AG20443 (cell line): ENCODE data around the gene PLK2.

Experiments
- DNase-seq: peaks from one replicate; pipeline ENCODE4 v3.0.0; 2012; ENCODE audit warnings: low spot score, mixed read lengths

Gene PLK2

DNA sequence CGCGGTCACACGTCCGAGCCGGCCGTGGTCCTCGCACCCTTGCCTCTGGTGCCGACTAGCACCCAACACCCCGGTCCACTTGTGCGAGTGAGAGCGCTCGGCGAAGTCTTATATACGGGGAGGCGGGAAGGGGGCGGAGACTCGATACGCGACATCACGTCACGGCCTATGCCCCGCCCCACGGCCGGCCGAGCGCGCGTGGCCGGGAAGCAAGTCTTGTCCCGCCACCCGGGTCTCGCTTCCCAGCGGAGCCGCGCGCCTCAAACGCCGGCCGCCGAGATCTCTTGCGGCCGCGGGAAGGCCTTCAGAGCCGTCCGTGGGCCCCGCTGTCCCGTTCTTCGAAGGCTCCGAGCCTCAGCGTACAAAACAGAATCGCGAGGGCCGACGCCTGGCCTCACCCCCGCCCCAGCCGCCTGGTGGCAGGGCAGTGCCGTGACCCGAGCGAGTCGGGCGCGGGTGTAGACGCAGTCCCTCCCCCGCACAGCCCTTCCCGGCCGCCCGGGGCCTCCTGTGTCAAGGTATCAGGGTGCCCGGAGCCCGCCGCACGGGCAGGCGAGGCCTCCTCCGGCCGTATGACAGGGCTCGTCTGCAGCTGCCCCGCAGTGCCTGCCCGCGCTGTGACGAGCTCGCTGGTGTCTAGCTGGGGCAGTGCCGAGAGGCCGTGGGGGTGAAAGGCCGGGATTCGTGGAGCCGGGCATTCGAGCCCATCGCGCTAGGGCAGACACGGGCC, at the start of gene PLK2:
Gene PLK2, minus strand, starts transcription at position 85 of the 730 bp plus-strand sequence. CDS start 127 bp downstream, outside the sequence.
- peak; percentile 96 for DNase-seq

- DNase-seq: no peak
Observed at GRCh38 chr5:58507715-58508114, 47.8 kb upstream of the PLK2 start.

- no peak for DNase-seq
Observed at GRCh38 chr5:58505971-58506640, 46.2 kb upstream of the PLK2 start.

- no peak for DNase-seq
Observed at GRCh38 chr5:58505502-58505901, 45.6 kb upstream of the PLK2 start.

- DNase-seq: no peak
Observed at GRCh38 chr5:58504766-58505165, 44.9 kb upstream of the PLK2 start.

DNA sequence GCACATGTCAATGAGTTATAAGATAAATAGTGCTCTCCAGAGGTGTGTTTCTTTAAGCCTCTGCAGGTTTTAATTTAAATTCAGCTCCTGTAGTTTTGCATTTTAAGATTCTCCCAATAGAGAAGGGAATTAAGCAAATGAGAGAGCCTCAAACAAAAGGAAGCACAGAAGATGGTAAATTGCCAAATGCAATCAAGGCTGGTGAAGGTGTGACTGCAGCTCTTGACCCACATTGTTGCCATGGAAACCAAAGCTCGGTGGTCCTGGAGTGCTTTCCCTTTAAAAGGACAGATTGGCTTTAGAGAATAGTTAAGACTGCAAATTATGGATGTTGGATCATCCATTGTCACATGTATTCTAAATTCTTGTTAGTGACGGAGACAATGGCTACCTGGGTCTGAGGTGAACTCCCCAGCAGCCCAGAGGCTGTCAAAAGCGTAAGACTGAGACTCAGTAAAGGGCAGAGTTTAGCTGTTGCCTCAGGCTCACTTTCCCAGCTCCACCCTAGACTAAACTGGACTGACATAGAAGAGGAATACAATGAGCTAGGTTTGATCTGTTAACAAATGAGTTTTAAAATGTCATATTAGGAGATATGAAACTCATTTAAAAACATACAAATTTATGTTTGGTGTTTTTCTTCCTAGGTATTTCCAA, 43.6 kb upstream of the PLK2 start:
- DNase-seq: no peak

- no peak for DNase-seq
Observed at GRCh38 chr5:58501778-58502417, 42.0 kb upstream of the PLK2 start.

GRCh38 chr5:58499941-58500340, 40.1 kb upstream of the PLK2 start:
- no peak for DNase-seq

- DNase-seq: no peak
Observed at GRCh38 chr5:58499231-58499630, 39.3 kb upstream of the PLK2 start.

DNA sequence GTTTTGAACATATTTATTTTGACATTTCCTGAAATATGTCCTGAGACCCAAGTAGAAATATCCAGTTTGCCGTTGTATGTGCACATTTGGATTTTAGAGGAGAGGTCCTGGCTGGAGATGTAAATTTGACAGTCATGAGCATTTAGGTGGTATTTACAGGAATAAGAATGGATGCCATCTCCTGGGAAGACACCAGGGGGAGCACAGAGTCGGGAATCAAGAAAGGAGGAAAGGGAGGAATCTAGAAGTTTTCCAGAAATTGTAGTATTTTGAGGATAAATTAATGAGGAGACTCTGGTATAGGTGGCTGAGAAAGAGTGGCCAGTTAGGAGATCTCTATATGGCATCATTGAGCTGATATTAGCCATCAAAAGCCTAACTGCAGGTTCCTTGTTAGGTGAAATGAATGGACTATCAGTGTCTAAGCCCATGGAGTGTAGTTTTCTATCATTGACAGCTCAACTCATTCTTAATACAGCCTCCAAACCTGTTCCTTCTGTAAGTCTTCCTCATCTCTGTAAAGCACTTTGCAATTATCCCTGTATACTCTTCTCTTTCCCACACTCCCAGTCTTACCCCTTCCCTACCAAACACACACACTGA, 38.6 kb upstream of the PLK2 start:
- peak; percentile 55 for DNase-seq

GRCh38 chr5:58497921-58498320, 38.0 kb upstream of the PLK2 start:
- DNase-seq: no peak

GRCh38 chr5:58497386-58497785, 37.5 kb upstream of the PLK2 start:
- DNase-seq: no peak

DNA sequence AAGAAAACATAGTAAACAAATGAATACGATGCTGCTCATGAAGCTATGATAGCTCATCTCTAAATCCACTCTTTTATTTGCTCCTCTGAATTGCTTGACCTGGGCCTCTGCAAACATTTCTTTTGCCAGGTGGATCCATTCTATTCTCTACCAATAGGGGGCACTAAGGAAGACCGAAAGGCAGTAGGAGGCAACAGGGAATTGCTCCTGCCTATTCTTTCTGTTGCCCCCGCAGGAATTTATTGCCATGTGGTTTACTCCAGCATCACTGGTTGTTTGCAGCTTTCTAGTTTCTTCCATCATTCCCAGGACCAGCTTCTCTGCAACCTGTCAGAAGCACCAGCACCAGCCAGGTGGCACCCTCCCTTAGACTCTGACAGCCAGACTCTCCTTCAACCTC, 36.6 kb upstream of the PLK2 start:
- DNase-seq: no peak

GRCh38 chr5:58493141-58493540, 33.3 kb upstream of the PLK2 start:
- DNase-seq: no peak

DNA sequence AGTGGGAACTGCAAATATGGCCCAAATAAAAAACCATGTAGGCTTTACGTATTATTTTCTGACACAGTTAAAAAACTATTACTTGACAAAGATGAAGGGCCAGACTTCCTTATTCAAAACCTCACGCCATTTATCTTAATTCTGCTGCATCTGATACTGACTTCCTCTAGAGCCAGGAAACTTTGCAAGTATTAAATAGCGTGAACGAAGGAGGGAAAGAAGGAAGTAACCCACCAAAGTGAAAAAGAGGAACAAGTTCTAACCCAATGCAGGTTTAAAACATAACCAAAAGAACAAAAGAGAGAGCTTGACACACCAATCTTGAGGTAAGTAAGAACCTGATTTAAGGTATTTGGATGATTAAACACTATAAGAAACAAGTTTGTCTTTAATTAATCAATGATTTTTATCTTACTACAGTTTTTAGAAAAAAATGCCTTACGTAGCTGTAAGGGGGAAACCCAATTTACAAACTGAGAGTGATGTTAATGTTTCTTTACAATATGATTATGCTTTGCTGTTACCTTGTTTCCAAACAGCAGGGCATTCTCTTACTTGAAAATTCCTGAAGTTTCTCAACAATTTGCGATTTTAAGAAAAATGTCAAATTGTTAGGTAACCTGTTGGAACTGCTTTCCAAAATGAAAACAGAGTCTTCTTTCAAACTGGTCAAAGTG, 31.5 kb upstream of the PLK2 start, which contains the start of gene GAPT:
Gene GAPT, plus strand, starts transcription at position 220 of the 677 bp plus-strand sequence. CDS start 3,102 bp downstream, outside the sequence.
- no peak for DNase-seq

GRCh38 chr5:58490402-58491050, 30.6 kb upstream of the PLK2 start:
- no peak for DNase-seq

DNA sequence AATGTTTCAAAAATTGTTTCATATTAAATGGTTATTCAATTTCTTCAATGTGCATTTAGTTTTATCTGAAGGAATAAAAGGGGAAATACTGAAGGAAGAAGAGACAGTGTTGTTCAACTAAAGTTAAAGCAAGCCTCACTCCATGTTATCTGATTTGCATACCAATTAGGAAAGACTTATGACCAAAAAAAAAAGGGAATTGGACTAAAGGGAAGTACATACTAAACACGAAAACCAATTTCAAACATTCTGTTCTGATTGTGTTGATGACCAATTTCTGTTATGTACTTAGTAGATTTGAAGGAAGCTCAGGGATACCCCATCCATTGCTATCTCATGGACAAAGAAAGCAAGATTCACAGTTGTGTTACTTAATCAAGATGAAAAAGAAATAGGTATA, 26.4 kb upstream of the PLK2 start:
- DNase-seq: no peak

DNA sequence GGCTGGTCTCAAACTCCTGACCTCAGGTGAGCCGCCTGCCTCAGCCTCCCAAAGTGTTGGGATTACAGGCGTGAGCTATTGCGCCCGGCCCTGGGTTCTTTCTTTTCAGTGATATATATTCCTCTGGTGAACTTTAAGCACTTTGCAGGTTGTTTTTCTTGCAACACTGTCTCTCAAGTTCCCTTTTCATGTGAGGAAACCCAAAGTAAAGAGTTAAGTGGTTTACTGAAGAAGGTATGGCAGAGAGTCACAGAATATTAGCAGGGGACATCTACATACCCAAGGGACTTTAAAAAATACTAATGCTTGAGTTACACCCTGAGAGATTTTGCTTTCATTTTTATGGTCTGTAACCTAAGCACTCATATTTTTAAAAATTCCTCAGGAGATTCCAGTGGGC, 24.6 kb upstream of the PLK2 start:
- no peak for DNase-seq

DNA sequence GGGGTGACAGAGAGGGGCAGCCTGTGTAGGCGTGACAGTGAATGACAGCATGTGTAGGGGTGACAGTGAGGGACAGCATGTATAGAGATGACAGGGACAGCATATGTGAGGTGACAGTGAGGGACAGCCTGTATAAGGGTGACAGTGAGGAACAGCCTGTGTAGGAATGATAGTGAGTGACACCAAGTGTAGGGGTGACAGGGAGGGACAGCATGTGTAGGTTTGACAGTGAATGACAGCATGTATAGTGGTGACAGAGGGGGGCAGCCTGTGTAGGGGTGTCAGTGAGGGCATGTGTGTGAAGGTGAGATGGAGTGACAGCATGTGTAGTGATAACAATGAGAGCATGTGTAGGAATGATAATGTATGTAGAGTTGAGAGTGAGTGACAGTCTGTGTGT, 22.6 kb upstream of the PLK2 start:
- DNase-seq: no peak

DNA sequence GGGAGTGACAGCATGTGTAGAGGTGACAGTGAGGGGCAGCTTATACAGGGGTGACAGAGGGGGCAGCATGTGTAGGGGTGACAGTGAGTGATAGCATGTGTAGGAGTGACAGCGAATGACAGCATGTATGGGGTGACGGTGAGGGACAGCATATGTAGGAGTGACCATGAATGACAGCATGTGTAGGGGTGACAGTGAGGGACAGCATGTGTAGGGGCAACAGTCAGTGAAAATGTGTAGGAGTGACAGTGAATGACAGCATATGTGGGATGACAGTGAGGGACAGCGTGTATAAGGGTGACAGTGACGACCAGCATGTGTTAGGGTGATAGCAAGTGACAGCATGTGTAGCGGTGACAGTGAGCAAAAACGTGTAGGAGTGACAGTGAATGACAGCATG, 21.9 kb upstream of the PLK2 start:
- no peak for DNase-seq

DNA sequence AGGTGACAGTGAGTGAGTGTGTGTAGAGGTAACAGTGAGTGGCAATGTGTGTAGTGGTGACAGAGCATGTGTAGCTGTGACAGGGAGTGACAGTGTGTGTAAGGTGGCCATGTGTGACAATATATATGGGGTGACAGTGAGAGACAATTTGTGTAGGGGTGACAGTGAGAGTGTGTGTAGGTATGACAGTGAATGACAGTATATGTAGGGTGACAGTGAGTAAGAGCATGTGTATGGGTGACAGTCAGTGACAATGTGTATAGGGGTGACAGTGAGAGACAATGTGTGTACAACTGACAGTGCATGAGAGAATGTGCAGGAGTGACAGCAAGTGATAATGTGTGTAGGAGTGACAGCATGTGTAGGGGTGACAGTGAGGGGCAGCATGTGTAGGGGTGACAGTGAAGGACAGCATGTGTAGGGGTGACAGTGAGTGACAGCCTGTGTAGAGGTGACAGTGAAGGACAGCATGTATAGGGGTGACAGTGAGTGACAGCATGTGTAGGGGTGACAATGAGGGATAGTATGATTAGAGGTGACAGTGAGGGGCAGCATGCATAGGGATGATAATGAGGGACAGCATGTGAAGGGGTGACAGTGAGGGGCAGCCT, 21.3 kb upstream of the PLK2 start:
- DNase-seq: no peak
